M059J (cell line): ENCODE data around the gene FANK1. TPM values are rescaled to one million over a fixed set of nuclear protein-coding genes. Genes with fewer than 3 reads are reported as not detected.

Experiments
- DNase-seq: peaks from one replicate; pipeline ENCODE4 v3.0.0-alpha.2; 2012; ENCODE audit warnings: low read depth
- total RNA-seq: library from RNA; depleted of rRNA; stranded (reverse); fragments of >200 nt; shearing (Covaris generic); gene quantifications from 2 replicates; pipeline ENCODE4 v1.2.3, GENCODE V29; 2014; rRNA removed

Gene FANK1, protein sequence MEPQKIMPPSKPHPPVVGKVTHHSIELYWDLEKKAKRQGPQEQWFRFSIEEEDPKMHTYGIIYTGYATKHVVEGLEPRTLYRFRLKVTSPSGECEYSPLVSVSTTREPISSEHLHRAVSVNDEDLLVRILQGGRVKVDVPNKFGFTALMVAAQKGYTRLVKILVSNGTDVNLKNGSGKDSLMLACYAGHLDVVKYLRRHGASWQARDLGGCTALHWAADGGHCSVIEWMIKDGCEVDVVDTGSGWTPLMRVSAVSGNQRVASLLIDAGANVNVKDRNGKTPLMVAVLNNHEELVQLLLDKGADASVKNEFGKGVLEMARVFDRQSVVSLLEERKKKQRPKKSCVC
- 4.5 and 11.2 TPM in 2 replicates for total RNA-seq

DNA sequence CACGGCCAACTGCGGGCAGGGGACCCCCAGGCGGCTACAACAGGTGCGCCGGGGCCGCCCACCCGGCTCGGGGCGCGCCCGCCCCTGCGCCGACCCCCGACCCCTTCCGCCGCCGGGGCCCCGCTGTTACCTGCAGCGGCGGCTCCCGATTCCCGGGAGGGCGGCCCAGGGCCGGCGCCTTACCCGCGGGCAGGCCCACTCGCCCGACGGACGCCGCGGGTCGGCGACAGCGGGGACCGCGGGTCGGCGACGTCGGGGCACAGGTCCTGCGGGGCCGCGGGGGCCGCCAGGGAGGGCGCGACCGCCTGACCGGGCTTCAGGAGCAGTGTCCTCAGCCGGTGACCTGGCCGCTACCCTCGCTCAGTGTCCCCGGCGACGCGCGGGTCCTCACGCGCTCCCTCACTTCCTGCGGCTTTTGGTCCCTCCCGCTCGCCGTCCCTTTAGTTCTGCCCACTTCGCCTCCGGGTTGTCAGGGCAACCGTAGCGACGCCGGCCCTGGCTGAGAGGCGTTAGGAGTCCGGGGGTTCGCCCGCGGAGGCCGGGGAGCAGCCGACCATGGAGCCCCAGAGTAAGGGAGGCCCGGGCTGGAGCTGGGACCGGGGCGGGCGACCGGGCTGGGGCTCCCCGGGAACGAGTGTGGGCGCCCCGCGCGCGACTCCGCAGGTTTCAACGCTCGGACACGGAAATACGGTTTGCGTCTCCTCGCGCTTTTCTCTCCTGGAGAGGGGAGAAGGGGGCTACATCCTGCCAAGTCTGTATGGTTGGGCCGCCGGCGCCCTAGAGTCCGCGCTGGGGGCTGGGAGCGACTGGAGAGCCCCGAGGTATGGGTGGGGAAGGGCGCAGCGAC, at the start of gene FANK1:
Gene FANK1, plus strand, starts transcription at position 477 of the 847 bp plus-strand sequence. Its CDS starts 79 bp downstream, at position 556.
- peak; percentile 86 for DNase-seq

DNA sequence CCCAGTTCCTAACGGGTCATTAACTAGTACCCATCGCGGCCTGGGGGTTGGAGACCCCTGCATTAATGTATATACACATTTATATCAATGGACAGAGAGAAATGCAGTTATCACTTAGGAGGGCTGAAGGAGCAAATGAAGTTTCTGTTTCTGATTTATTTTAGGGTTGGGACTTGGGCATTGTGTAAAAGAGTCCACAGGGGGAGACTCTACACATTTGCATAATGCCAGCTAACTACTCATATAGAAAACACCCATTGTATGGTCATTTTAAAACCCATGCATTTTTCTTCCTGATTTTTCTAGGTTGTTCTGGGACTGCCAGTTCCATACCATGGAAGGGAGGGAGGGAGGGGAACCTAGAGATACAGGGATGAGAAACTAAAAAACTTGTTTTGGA, 49.5 kb upstream of the FANK1 start:
- DNase-seq = no peak

DNA sequence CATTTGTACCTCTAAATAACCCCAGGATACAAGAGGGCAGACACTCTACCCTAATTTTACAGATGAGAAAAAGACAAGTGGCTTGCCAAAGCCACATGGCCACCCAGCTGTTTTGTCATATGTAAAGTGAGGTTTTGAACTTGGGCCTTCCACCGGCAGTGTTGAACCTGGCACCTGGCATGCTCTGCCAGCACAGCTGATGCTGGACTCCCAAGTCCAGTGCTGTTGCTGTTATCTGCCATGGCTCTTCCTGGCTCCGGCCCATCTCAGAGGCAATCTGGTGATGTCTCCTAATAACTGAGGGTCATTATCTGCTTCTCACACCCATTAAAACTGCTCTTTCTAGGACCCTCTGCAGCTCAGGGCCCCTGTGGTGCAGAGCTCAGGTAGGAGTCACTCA, 48.0 kb upstream of the FANK1 start:
- no peak for DNase-seq

DNA sequence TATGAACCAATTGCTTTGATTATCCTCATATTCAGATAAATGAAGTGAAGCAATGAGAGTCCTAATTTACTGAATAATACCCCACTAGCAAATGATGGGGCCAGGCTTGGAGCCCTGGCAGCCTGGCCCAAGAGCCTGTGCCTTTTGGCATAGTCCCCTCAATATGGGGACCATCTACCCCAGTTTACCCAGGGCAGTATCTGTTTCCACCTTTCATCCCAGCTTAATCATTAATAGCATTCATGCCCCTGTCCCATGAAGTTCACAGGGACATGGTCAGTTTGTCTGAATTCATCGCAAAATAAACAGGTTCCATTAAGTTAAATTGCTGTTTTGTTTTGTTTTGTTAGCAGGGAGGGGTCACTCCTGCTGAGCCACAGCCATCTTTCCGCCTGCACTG, 47.5 kb upstream of the FANK1 start:
- no peak for DNase-seq

DNA sequence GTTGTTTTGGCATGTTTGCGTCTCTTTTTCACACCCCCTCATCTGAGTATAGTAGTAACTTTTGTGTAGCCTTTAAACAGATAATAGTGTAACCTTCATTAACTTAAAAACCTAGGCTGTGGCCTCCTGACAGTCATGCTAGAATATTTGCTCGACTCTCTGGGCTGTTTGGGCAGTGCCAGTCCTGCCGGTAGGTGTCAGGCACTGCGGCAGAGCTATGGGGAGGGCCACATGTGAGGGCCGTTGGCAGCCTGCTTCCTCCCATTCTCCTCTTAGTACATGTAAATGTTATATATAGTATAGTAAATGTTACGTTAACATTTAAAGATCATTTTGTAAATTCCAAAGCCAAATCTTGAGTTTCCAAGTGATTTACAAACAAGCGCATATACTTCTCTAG, 46.9 kb upstream of the FANK1 start:
- no peak for DNase-seq

DNA sequence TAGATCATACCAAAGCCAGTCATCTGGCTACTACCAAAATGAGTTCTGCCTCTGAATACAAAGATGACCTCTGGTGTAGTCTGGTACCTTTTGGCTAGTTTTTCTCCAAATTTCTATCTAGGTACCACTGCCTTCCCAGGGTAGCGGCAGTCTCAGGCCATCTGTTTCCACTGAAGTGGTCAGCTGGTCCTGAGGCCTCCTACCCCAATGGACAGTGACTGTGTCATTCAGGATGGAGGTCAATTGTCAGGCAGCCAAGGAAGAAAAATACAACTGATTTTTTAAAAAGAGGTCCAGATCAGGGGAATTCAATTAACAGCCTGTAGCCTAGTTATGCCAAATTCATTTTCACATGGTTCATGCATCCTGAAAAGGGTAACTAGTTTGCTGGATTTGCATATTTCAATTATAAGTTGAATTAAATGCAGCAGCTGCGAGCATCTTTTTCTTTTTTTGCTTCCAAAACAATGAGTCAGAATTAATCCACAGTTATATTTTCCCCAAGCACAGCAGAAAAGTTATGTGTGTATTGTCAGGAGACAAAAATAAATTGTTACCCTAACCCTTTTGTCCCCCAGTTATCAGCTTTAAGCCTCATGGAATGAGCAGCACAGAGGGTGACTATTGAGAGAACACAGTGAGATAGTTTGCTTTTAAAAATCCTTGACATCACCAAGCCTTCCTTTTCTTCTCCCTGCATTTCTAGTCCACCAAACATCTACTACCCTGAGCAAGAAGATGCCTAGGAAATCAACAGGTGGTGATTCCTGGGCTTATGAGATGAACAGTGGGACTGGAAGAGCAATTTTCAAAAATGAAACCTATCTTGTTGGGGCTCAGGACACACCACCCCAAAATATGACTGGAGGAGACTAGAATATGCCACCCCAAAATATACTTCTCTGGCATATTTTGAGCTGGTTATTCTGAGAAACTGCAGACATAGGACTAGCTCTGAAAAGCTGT, 45.3 kb upstream of the FANK1 start:
- DNase-seq = no peak

DNA sequence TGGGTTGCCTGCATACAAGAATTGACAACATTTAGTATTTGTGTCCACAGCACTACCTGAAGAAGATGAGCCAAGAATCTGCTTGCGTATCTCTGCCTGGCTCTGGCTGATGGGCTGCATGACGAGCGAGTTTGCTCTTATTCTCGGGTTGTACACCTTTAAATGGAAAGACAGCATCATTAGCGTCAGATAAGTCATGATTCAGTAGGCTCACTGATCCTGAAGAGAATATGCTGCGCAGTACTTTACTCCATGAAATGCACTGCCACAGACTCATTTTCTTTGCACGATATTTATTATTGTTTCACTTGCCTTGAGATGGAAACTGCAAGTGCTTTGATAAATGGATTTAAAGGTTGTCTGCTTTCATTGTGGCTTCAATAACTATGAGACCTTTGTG, 43.9 kb upstream of the FANK1 start:
- DNase-seq = no peak

DNA sequence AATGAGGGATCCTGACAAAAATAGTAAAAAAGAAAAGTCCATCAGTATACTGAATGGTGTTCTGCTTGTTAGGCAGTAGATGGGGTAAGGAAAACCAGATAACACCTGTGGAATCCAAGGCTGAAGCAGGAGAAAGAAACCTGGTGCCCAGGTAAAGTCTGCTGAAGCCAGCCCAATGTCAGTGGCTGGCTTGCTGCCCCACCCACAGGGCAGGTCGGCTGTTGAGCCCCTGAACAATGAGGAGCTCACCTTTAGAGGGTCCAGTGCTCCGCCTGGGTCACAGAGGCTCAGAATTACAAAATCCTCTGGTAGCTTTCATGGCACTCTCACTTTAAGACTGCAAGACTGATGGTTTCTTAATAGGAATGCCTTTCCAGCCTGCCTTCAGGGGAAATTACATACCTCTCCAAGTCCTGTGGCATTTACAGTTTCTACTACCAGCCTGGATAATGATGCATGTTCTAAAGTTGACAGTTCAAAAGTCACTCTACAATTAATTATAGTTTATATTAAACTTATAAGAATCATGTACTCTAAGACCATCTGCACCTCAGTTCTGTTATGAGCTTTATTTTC, 39.1 kb upstream of the FANK1 start:
- DNase-seq = peak; percentile 17

DNA sequence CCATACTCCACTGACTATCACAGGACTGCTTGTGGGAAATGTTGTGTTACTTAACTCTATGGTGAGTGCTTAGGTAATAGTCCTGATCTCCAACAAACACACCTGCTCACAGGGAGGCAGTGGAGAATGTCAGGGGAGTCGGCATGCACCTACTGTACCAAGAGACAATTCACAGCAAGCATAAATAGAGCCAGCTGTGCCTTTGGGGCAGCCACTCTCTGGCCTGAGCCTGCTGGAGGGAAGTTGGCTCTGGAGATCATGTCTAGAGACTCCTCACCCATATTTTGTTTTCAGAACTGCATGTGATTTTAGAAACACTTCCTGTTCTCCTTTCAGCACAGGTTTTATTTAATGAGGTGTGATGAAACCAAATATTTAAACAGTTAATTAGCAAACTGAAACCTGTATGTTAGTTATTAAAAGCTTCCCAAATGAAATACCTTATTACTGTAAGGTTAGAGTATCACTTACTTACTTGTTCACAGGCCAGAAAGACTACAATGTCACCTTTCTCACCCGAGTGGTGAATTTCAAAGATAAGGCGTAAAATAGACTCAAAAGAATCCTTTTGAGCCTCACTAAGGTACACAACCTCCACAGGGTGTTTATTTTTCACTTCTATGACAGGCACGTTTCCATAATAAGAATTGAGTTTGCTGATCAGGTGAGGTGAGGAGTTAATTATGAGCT, 37.1 kb upstream of the FANK1 start:
- no peak for DNase-seq

DNA sequence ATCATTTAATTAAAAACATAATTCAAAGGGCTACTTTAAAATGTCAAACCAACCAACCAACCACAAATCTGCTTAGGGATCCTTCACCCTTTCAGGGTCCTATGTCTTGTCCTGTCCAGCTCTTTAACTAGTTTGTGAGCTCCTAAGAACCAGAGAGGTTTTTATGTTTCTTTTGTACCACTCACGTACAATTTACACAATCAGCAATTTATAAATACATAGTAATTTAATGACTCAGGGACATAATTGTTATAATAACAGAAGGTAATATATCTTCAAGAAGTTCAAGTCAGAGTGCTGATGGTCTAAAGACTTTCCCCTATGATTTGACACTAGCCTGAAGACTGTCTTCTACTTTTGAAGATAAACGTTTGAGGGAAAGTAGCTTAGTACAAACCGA, 31.2 kb upstream of the FANK1 start:
- DNase-seq = no peak

DNA sequence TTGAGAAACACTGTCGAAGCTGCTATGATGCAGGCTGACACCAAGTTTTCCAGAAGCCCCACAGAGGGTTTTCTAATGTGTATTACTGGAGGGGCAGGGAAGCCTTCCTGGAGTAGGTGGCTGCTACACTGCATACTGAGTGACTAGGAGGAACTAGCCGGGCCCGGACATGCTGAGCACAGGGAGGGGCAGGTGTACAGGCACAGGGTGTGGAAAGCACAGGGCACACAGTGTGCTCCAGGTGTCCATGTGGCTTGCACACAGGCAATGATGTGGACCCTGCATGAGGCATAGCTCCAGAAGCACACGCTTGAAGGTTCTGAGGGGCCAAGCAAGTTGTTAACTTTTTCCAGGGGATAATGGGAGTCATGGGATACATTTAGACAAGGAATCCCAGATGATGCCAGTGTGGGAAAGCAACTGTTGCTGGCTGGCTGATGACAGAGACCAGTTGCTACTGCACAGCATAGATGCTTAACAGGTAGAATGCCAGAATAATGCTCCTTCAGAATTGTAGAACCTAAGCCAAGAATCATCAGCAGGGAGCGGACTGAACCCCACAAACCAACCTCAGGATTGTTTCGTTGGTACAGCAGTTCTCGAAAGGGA, 29.8 kb upstream of the FANK1 start:
- DNase-seq = no peak

DNA sequence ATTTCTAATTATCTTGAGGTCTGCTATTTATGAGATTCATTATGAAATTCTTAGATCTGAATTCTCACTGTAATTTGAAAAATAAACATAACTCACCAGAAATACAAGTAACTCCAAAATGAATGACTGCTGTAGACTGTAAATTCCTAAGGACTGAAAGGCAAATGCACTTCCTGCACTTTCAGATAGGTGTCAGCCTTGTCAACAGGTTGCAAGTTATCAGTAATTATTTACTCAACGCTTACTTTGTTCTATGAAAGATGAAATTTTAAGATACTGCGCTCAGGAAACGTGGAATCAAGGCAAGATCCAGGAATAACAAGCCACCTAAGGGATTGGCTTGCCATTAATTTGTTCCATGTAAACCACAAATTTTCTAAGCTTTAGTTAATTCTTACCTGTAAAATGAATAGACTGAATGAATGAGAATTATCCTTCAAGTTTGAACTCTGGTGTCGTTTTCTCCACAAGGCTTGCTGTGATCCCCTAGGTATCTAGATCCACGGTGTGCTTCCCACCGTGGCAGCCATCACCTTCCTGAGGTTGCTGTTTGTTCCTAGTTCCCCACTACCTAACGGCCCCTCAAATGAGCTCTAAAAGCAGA, 27.9 kb upstream of the FANK1 start:
- DNase-seq = peak; percentile 50

DNA sequence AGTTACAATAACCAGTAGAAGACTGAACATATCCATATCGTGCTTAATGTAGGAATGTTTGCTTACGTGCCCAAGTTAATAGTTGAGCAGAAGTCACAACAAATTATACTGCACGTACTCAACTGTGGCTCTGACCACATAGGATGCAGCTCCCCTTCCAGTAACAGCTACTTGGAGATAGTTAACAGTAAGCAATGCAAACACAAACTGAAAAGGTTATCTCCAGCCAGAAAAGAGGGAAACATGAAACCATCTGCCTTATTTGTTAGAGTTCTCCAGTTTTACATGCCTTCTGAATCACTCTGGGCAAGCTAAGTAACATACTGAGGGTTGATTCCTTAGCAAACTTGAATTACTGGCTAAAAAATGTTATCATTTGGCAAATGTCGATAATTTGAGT, 25.0 kb upstream of the FANK1 start:
- peak; percentile 12 for DNase-seq

DNA sequence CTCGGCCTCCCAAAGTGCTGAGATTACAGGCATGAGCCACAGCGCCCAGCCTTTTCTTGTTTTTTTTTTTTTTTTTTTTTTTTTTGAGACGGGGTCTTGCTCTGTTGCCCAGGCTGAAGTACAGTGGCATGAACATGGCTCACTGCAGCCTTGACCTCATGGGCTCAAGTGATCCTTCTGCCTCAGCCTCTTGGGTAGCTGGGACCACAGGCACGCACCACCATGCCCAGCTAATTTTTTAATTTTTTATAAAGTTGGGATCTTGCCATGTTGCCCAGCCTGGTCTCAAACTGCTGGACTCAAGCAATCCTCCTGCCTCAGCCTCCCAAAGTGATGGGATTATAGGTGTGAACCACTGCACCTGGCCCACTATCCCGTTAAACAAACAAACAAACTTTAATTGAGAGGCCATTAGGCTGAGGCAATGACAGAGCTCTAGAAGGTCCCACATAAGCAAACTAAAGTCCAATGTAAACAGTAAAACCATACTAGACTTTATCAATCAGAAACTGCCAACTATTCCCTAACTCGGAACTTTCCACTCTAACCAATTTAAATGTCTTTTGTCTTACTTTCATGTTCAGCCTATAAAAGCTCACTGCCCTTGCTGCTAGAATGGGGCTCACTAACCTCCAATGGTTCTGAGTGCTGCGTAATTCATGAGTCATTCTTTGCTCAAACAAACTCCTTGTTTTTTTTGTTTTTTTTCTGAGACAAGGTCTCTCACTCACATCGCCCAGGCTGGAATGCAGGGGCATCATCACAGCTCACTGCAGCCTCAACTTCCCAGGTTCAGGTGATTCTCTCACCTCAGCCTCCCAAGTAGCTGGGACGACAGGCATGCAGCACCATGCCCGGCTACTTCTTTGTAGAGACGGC, 17.2 kb upstream of the FANK1 start:
- DNase-seq = peak; percentile 95

DNA sequence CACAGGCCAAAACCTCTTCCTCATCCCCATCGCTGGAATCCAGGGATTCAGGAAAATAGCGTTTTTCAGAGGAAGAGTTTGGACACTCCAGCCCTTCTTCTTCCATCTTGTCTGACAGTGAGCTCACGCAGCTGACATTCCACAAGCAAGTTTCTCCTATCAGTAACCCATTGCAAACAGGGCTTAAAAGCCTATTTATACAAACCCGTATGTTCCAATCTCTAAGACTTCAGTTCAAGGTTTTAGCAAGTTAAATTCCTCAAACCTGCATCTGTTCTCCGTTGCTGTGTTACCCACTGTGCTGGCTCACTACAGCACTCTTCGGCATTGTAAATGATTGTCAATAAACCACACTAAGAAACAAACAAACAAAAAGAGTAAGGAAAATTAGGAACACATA, 15.6 kb upstream of the FANK1 start:
- no peak for DNase-seq

DNA sequence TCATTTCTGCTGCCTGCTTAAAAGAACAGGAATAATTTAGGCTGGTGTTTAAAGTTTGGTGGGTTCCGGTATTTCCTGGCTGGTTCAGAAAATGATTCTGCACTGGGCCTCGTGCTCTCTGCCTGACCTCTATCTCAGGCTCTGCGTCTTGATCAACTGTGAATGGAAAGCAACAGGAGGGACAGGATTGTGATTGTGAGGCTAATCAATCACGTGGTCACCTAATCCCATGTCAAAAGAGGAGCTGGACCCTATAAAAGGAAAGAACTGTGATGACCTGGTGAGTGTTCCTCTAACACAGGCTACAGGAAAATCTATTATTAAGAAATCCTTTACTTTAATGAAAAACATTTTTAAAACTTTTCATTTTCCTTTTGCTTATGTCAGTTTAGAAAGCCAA, 15.2 kb upstream of the FANK1 start, which contains the start of gene DHX32:
Gene DHX32, minus strand, starts transcription at position 101 of the 400 bp plus-strand sequence. CDS start 468 bp downstream, outside the sequence.
- no peak for DNase-seq

DNA sequence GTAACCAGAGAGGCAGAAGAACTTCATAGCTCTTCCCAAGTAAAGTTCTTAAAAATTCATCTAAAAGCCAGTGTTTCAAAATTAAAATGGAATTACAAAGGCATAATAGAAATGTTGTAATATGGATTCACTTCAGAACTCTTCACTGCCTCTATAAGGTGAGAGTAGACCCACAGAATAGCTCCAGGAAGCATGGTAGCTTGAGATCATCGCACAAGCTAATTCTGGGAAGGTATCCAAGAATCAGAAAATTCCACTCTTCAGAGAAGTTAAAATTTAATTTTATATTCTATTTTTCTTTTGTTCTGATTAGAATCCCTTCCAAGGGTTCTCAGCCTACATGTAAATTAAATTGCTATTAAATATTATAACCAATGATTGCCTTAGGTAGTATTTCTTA, 13.8 kb upstream of the FANK1 start:
- no peak for DNase-seq

DNA sequence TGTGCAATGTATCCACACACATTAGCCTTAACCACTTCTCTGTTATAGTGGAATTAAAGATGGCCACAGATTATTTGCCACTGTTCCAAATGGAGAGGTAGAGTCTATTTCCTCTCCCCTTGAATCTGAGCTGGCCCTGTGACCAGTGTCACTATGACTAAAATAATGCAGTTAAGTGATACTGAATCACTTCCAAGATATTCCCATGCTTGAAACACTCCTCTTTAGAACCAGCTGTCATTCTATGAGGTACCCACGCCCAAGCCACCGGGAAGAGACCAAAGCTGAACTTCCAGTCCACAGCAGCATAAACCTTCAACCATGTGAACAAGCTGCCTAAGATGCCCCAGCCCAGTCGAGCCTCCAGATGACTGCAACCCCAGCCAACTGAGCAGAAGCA, 13.2 kb upstream of the FANK1 start:
- DNase-seq = peak; percentile 15
